Smooth muscle cell (in vitro differentiated cells): Measurements from ENCODE around the gene SYPL1. TPM values are rescaled to one million over a fixed set of nuclear protein-coding genes. Genes with fewer than 3 reads are reported as not detected.

Experiments used
- DNase-seq: peaks from one replicate; lab custom pipeline; 2025; ENCODE audit not compliant: unreplicated experiment; lab: John Stamatoyannopoulos, UW
- H2AFZ ChIP-seq: fragments of 200-600 bp; sonication (generic); 2 replicates; pipeline ENCODE4 v1.6.0; 2016; ENCODE audit warnings: antibody characterized with exemption, low read depth, mild to moderate bottlenecking
- H3F3A ChIP-seq: fragments of 200-600 bp; sonication (generic); 2 replicates; pipeline ENCODE4 v1.6.0; 2017; ENCODE audit warnings: antibody characterized with exemption, low read depth
- H3K27ac ChIP-seq: fragments of 200-600 bp; sonication (generic); 2 replicates; pipeline ENCODE4 v1.5.1; 2016; ENCODE audit warnings: low read depth, mild to moderate bottlenecking
- H3K27me3 ChIP-seq: fragments of 200-600 bp; sonication (generic); 2 replicates; pipeline ENCODE4 v1.6.1; 2016; ENCODE audit warnings: low read depth, mild to moderate bottlenecking
- H3K36me3 ChIP-seq: fragments of 200-600 bp; sonication (generic); 2 replicates; pipeline ENCODE4 v1.5.1; 2016; ENCODE audit warnings: low read depth
- H3K4me1 ChIP-seq: fragments of 200-600 bp; sonication (generic); 2 replicates; pipeline ENCODE4 v1.5.1; 2016; ENCODE audit warnings: low read depth
- H3K4me2 ChIP-seq: fragments of 200-600 bp; sonication (generic); 2 replicates; pipeline ENCODE4 v1.6.0; 2016; ENCODE audit warnings: mild to moderate bottlenecking
- H3K4me3 ChIP-seq: fragments of 200-600 bp; sonication (generic); 2 replicates; pipeline ENCODE4 v1.5.1; 2016; ENCODE audit warnings: mild to moderate bottlenecking
- H3K79me2 ChIP-seq: fragments of 200-600 bp; sonication (generic); 2 replicates; pipeline ENCODE4 v1.6.0; 2016; ENCODE audit warnings: low read depth, mild to moderate bottlenecking
- H3K9ac ChIP-seq: fragments of 200-600 bp; sonication (generic); 2 replicates; pipeline ENCODE4 v1.6.0; 2016; ENCODE audit warnings: low read depth
- H3K9me3 ChIP-seq: fragments of 200-600 bp; sonication (generic); replicated peaks from 2 replicates; pipeline ENCODE4 v1.5.1; 2016; ENCODE audit warnings: low read depth
- H4K20me1 ChIP-seq: fragments of 200-600 bp; sonication (generic); 2 replicates; pipeline ENCODE4 v1.6.0; 2016; ENCODE audit warnings: low read depth
- WGBS: methylation state at CpG from one replicate; pipeline ENCODE4 v1.1.7; 2016; ENCODE audit warnings: low lambda C conversion rate; 5-methylcytosine and 5-hydroxymethylcytosine counted together
- polyA plus RNA-seq: library from polyadenylated mRNA; unstranded; fragments of >200 nt; fragmentation: Nextera tagmentation; extraction: Ambion mirVana; gene quantifications from 2 replicates; pipeline ENCODE4 v1.2.1, GENCODE V29; 2016
- total RNA-seq: library from RNA; depleted of rRNA; stranded (reverse); fragments of >200 nt; gene quantifications from 2 replicates; pipeline ENCODE4 v1.2.3, GENCODE V29; 2014
- TF ChIP-seq, protein P1 (sequence below): fragments of 200-600 bp; sonication (generic); IDR thresholded peaks from 2 replicates; pipeline ENCODE4 v1.5.1; 2017; ENCODE audit warnings: borderline replicate concordance, mild to moderate bottlenecking, antibody characterized with exemption; ENCODE audit not compliant: insufficient read depth, poor library complexity, severe bottlenecking

Gene SYPL1
- total and polyA plus RNA-seq, 2 experiments from 2014 or later: 75.2 to 107 TPM

GRCh38 chr7:106061301-106061979 lies 50.7 kb downstream of the SYPL1 start:
- H3F3A ChIP-seq: no peaks in the 10 kb centered on the region
- no peak overlapping the region for H3K27ac ChIP-seq
- no peaks in the 10 kb centered on the region for H3K27me3 ChIP-seq
- H3K9ac ChIP-seq: no peak overlapping the region
- 95% methylated on average over 9 of the region's 9 CpGs for WGBS
- H2AFZ ChIP-seq: no peak overlapping the region
- H4K20me1 ChIP-seq: no peaks in the 10 kb centered on the region
- H3K4me3 ChIP-seq: no peak overlapping the region
- TF ChIP-seq, protein P1, sequence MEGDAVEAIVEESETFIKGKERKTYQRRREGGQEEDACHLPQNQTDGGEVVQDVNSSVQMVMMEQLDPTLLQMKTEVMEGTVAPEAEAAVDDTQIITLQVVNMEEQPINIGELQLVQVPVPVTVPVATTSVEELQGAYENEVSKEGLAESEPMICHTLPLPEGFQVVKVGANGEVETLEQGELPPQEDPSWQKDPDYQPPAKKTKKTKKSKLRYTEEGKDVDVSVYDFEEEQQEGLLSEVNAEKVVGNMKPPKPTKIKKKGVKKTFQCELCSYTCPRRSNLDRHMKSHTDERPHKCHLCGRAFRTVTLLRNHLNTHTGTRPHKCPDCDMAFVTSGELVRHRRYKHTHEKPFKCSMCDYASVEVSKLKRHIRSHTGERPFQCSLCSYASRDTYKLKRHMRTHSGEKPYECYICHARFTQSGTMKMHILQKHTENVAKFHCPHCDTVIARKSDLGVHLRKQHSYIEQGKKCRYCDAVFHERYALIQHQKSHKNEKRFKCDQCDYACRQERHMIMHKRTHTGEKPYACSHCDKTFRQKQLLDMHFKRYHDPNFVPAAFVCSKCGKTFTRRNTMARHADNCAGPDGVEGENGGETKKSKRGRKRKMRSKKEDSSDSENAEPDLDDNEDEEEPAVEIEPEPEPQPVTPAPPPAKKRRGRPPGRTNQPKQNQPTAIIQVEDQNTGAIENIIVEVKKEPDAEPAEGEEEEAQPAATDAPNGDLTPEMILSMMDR: no peak
- DNase-seq: no peak
- peaks cover 17% of the 10 kb centered on the region for H3K4me1 ChIP-seq
- no peak overlapping the region for H3K4me2 ChIP-seq
- no peaks in the 10 kb centered on the region for H3K79me2 ChIP-seq
- H3K36me3 ChIP-seq: no peaks in the 10 kb centered on the region
- no peaks in the 10 kb centered on the region for H3K9me3 ChIP-seq

DNA sequence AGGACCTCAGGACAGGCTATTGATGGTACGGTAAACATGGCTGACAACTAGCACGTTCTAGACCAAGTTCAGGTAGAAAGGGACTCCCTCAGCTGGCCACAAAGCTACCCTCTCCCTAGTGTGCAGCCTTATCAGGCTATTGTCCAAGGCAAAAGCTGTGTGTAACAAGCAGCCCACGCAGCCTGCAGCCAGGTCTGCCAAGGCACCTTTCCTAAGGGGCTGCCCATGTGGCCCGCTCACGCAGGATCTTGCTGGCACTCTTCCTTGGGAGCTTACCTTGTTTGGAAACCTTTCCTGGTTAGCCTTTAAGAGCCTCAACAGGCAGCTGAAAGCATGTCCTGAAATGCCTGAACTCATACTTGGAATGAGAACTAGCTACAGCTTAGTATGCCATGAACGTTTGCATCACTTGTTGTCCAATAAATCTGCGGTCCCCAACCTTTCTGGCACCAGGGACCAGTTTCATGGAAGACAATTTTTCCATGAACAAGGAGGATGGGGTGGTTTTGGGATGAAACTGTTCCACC lies 51.7 kb downstream of the SYPL1 start:
- no peak overlapping the region for H2AFZ ChIP-seq
- H3K4me2 ChIP-seq: no peak overlapping the region
- H3K4me3 ChIP-seq: no peak overlapping the region
- H3K36me3 ChIP-seq: no peaks in the 10 kb centered on the region
- no peaks in the 10 kb centered on the region for H3F3A ChIP-seq
- DNase-seq: no peak
- H3K9ac ChIP-seq: no peak overlapping the region
- TF ChIP-seq, protein P1: no peak
- no peaks in the 10 kb centered on the region for H3K27me3 ChIP-seq
- peaks cover 12% of the 10 kb centered on the region for H3K4me1 ChIP-seq
- no peaks in the 10 kb centered on the region for H3K79me2 ChIP-seq
- H3K9me3 ChIP-seq: no peaks in the 10 kb centered on the region
- no peak overlapping the region for H3K27ac ChIP-seq
- H4K20me1 ChIP-seq: no peaks in the 10 kb centered on the region
- 89% methylated on average over 7 of the region's 7 CpGs for WGBS

DNA sequence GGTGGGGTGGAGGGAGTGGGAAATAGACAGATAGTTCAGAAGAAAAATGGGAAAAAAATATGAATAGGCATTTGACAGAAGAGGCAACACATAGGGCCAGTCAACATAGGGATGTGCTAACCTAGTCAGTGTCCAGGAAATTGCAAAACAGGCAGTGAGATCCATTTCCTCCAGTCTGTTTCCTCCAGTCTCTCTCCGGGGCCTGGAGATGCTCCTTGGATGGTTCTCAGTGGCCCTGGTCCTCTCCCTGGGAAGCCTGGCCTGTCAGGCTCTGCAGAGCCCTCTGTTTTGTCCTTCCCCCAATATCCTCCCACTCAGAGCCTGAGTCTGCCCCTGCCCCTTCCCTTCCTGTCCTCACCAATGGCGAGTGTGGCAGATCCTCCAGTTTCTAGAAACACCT lies 52.6 kb downstream of the SYPL1 start:
- WGBS: 94% methylated on average over 2 of the region's 2 CpGs
- H3K4me1 ChIP-seq: peaks cover 7% of the 10 kb centered on the region
- no peaks in the 10 kb centered on the region for H3K36me3 ChIP-seq
- no peak overlapping the region for H3K4me3 ChIP-seq
- no peaks in the 10 kb centered on the region for H3K27me3 ChIP-seq
- no peak for DNase-seq
- H4K20me1 ChIP-seq: no peaks in the 10 kb centered on the region
- H3K4me2 ChIP-seq: no peak overlapping the region
- H3K9ac ChIP-seq: no peak overlapping the region
- no peaks in the 10 kb centered on the region for H3K79me2 ChIP-seq
- TF ChIP-seq, protein P1: no peak
- no peaks in the 10 kb centered on the region for H3K9me3 ChIP-seq
- H3F3A ChIP-seq: no peaks in the 10 kb centered on the region
- no peak overlapping the region for H2AFZ ChIP-seq
- no peak overlapping the region for H3K27ac ChIP-seq

GRCh38 chr7:106058928-106059324 lies 53.2 kb downstream of the SYPL1 start:
- Histone ChIP-seq H4K20me1 (no peaks in the 10 kb centered on the region), H3K4me3 (no peak overlapping the region), H3K79me2 (no peaks in the 10 kb centered on the region), H3K27me3 (no peaks in the 10 kb centered on the region), H2AFZ (no peak overlapping the region), H3K4me2 (no peak overlapping the region), H3K36me3 (no peaks in the 10 kb centered on the region), H3F3A (no peaks in the 10 kb centered on the region), H3K9me3 (no peaks in the 10 kb centered on the region), H3K4me1 (peaks cover 7% of the 10 kb centered on the region), H3K27ac (no peak overlapping the region), H3K9ac (no peak overlapping the region)
- no peak for DNase-seq
- WGBS: 85% methylated on average over 3 of the region's 3 CpGs
- TF ChIP-seq, protein P1: no peak
